Neural cell (in vitro differentiated cells): Measurements from ENCODE around the gene PLCL2. TPM values are rescaled to one million over a fixed set of nuclear protein-coding genes. Genes with fewer than 3 reads are reported as not detected.

Source experiments
- H2AFZ ChIP-seq: fragments of 200-600, 300-800 bp; sonication (generic), shearing (Covaris generic); 2 replicates; pipeline ENCODE4 v1.6.0; 2014; ENCODE audit warnings: low read depth, mild to moderate bottlenecking, antibody characterized with exemption, low read length, moderate library complexity
- H3F3A ChIP-seq: fragments of 200-600 bp; shearing (Covaris generic); 2 replicates; pipeline ENCODE4 v1.6.1; 2016; ENCODE audit warnings: mild to moderate bottlenecking, moderate library complexity, mixed read lengths, antibody characterized with exemption, low read length; ENCODE audit not compliant: insufficient read depth, poor library complexity, severe bottlenecking
- H3K27ac ChIP-seq: fragments of 200-600, 300-800 bp; sonication (generic), shearing (Covaris generic); 2 replicates; pipeline ENCODE4 v1.5.1; 2014; ENCODE audit warnings: mild to moderate bottlenecking, low read length, moderate library complexity
- H3K27me3 ChIP-seq: fragments of 300-800, 200-600 bp; sonication (generic), shearing (Covaris generic); 2 replicates; pipeline ENCODE4 v1.6.0; 2014; ENCODE audit warnings: mild to moderate bottlenecking, low read depth, low read length, moderate library complexity; ENCODE audit not compliant: insufficient read depth
- H3K36me3 ChIP-seq: fragments of 300-800, 200-600 bp; sonication (generic), shearing (Covaris generic); 2 replicates; pipeline ENCODE4 v1.5.1; 2014; ENCODE audit warnings: mild to moderate bottlenecking, antibody characterized with exemption, low read length, moderate library complexity; ENCODE audit not compliant: insufficient read depth
- H3K4me2 ChIP-seq: fragments of 300-800, 200-600 bp; sonication (generic), shearing (Covaris generic); 2 replicates; pipeline ENCODE4 v1.6.0; 2014; ENCODE audit warnings: mild to moderate bottlenecking, low read length
- H3K4me3 ChIP-seq: fragments of 300-800, 200-600 bp; sonication (generic), shearing (Covaris generic); 2 replicates; pipeline ENCODE4 v1.5.1; 2014; ENCODE audit warnings: mild to moderate bottlenecking, low read length, moderate library complexity
- H3K79me2 ChIP-seq: fragments of 200-600 bp; shearing (Covaris generic); replicated peaks from 2 replicates; pipeline ENCODE4 v1.6.0; 2014; ENCODE audit warnings: mild to moderate bottlenecking, low read length, moderate library complexity; ENCODE audit not compliant: insufficient read depth
- H3K9ac ChIP-seq: fragments of 300-800, 200-600 bp; sonication (generic), shearing (Covaris generic); 2 replicates; pipeline ENCODE4 v1.6.1; 2016; ENCODE audit warnings: mild to moderate bottlenecking, low read length, mixed read lengths
- H3K9me2 ChIP-seq: fragments of 200-600 bp; shearing (Covaris generic); 2 replicates; pipeline ENCODE4 v1.6.1; 2016; ENCODE audit warnings: mild to moderate bottlenecking, low read length, mixed read lengths; ENCODE audit not compliant: insufficient read depth
- H3K9me3 ChIP-seq: fragments of 200-600, 300-800 bp; sonication (generic), shearing (Covaris generic); 2 replicates; pipeline ENCODE4 v1.6.1; 2016; ENCODE audit warnings: mild to moderate bottlenecking, mixed run types, low read length, moderate library complexity, mixed read lengths
- H4K20me1 ChIP-seq: fragments of 200-600 bp; shearing (Covaris generic); 2 replicates; pipeline ENCODE4 v1.6.1; 2016; ENCODE audit warnings: mild to moderate bottlenecking, mixed run types; ENCODE audit not compliant: insufficient read depth
- EP300 ChIP-seq: fragments of 450-650 bp; conservative IDR thresholded peaks from 2 replicates; pipeline ENCODE4 v1.6.1; 2014; ENCODE audit warnings: antibody characterized with exemption, mild to moderate bottlenecking, moderate library complexity; ENCODE audit not compliant: poor library complexity, severe bottlenecking
- EZH2 ChIP-seq: fragments of 200-600, 300-800 bp; shearing (Covaris generic), sonication (generic); IDR thresholded peaks from 2 replicates; pipeline ENCODE4 v1.6.1; 2014; ENCODE audit warnings: antibody characterized with exemption, low read length, borderline replicate concordance, mild to moderate bottlenecking; ENCODE audit not compliant: insufficient read depth, poor library complexity, severe bottlenecking
- MXI1 ChIP-seq: fragments of 450-650 bp; conservative IDR thresholded peaks from 2 replicates; pipeline ENCODE4 v1.6.1; 2014; ENCODE audit warnings: antibody characterized with exemption, mild to moderate bottlenecking; ENCODE audit not compliant: poor library complexity, severe bottlenecking
- POLR2AphosphoS5 ChIP-seq: IDR thresholded peaks from 2 replicates; pipeline ENCODE4 v1.6.1; 2012
- RAD21 ChIP-seq: fragments of 450-650 bp; conservative IDR thresholded peaks from 2 replicates; pipeline ENCODE4 v1.6.1; 2014; ENCODE audit warnings: antibody characterized with exemption, mild to moderate bottlenecking, moderate library complexity
- SMC3 ChIP-seq: fragments of 450-650 bp; conservative IDR thresholded peaks from 2 replicates; pipeline ENCODE4 v1.6.1; 2014; ENCODE audit warnings: antibody characterized with exemption, mild to moderate bottlenecking, moderate library complexity; ENCODE audit not compliant: poor library complexity
- TAF1 ChIP-seq: IDR thresholded peaks from 2 replicates; pipeline ENCODE4 v1.6.1; 2012; ENCODE audit warnings: low read depth
- polyA plus RNA-seq: library from polyadenylated mRNA; depleted of rRNA; stranded (reverse); fragments of >200 nt; gene quantifications from 2 replicates; pipeline ENCODE4 v1.2.3, GENCODE V29; 2014
- TF ChIP-seq, protein P1 (sequence below): IDR thresholded peaks from 2 replicates; pipeline ENCODE4 v1.6.1; 2012; ENCODE audit warnings: borderline replicate concordance
- TF ChIP-seq, protein P2 (sequence below): fragments of 450-650 bp; IDR thresholded peaks from 2 replicates; pipeline ENCODE4 v1.5.1; 2014; ENCODE audit warnings: antibody characterized with exemption, mild to moderate bottlenecking, moderate library complexity; ENCODE audit not compliant: poor library complexity, severe bottlenecking

Gene PLCL2
- polyA plus RNA-seq, 1 donor from 2014 or later: 69.8 TPM

DNA sequence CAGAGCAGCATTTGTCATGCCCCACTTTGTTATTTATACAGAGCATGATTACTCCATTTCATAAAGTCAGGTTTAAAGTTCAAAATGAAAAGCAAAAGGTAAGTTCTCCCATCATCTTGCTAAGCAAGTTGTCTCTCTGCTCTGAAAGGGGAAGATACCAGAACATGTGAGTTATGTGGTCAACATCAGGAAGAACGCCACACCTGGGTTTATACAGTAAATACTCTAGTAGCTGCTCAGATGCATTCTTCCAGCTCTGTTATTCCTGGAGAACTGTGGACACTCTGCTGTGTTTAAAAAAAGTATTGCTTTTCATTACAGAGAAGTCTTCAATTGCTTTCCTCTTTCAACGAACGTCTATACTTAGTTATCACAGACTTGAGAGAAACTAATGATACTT, 145.7 kb downstream of the PLCL2 start:
- no peaks in the 10 kb centered on the region for H3K27me3 ChIP-seq
- TF ChIP-seq EZH2 (no peak), POLR2AphosphoS5 (no peak), MXI1 (no peak), RAD21 (no peak), SMC3 (no peak), EP300 (no peak)
- TF ChIP-seq, protein P1, sequence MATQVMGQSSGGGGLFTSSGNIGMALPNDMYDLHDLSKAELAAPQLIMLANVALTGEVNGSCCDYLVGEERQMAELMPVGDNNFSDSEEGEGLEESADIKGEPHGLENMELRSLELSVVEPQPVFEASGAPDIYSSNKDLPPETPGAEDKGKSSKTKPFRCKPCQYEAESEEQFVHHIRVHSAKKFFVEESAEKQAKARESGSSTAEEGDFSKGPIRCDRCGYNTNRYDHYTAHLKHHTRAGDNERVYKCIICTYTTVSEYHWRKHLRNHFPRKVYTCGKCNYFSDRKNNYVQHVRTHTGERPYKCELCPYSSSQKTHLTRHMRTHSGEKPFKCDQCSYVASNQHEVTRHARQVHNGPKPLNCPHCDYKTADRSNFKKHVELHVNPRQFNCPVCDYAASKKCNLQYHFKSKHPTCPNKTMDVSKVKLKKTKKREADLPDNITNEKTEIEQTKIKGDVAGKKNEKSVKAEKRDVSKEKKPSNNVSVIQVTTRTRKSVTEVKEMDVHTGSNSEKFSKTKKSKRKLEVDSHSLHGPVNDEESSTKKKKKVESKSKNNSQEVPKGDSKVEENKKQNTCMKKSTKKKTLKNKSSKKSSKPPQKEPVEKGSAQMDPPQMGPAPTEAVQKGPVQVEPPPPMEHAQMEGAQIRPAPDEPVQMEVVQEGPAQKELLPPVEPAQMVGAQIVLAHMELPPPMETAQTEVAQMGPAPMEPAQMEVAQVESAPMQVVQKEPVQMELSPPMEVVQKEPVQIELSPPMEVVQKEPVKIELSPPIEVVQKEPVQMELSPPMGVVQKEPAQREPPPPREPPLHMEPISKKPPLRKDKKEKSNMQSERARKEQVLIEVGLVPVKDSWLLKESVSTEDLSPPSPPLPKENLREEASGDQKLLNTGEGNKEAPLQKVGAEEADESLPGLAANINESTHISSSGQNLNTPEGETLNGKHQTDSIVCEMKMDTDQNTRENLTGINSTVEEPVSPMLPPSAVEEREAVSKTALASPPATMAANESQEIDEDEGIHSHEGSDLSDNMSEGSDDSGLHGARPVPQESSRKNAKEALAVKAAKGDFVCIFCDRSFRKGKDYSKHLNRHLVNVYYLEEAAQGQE: no peak
- TF ChIP-seq, protein P2, sequence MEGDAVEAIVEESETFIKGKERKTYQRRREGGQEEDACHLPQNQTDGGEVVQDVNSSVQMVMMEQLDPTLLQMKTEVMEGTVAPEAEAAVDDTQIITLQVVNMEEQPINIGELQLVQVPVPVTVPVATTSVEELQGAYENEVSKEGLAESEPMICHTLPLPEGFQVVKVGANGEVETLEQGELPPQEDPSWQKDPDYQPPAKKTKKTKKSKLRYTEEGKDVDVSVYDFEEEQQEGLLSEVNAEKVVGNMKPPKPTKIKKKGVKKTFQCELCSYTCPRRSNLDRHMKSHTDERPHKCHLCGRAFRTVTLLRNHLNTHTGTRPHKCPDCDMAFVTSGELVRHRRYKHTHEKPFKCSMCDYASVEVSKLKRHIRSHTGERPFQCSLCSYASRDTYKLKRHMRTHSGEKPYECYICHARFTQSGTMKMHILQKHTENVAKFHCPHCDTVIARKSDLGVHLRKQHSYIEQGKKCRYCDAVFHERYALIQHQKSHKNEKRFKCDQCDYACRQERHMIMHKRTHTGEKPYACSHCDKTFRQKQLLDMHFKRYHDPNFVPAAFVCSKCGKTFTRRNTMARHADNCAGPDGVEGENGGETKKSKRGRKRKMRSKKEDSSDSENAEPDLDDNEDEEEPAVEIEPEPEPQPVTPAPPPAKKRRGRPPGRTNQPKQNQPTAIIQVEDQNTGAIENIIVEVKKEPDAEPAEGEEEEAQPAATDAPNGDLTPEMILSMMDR: no peak

GRCh38 chr3:17030956-17031652, 146.3 kb downstream of the PLCL2 start:
- no peaks in the 10 kb centered on the region for H4K20me1 ChIP-seq
- H3K4me3 ChIP-seq: no peak overlapping the region
- no peak for TF ChIP-seq MXI1
- TF ChIP-seq RAD21: no peak
- no peak for TF ChIP-seq EZH2
- TF ChIP-seq POLR2AphosphoS5: no peak
- TF ChIP-seq, protein P2: no peak
- TF ChIP-seq, protein P1: no peak
- no peak for TF ChIP-seq TAF1
- no peak for TF ChIP-seq EP300
- TF ChIP-seq SMC3: no peak
- H3K9ac ChIP-seq: no peak overlapping the region
- no peaks in the 10 kb centered on the region for H3K79me2 ChIP-seq
- H3K4me2 ChIP-seq: no peak overlapping the region
- H3K36me3 ChIP-seq: no peaks in the 10 kb centered on the region
- H3K27me3 ChIP-seq: no peaks in the 10 kb centered on the region
- no peaks in the 10 kb centered on the region for H3K9me2 ChIP-seq
- no peak overlapping the region for H3K27ac ChIP-seq
- no peaks in the 10 kb centered on the region for H3F3A ChIP-seq
- no peak overlapping the region for H2AFZ ChIP-seq
- no peaks in the 10 kb centered on the region for H3K9me3 ChIP-seq

More for the DNA sequence above, 145.7 kb downstream of the PLCL2 start:
- Histone ChIP-seq H3K79me2 (no peaks in the 10 kb centered on the region), H3K9me3 (no peaks in the 10 kb centered on the region), H3K9ac (no peak overlapping the region), H3K9me2 (no peaks in the 10 kb centered on the region), H3K4me3 (no peak overlapping the region), H3F3A (no peaks in the 10 kb centered on the region), H4K20me1 (no peaks in the 10 kb centered on the region), H2AFZ (no peak overlapping the region), H3K36me3 (no peaks in the 10 kb centered on the region), H3K4me2 (no peak overlapping the region), H3K27ac (no peak overlapping the region)
